ENCODE data around the gene NOTO.

DNA sequence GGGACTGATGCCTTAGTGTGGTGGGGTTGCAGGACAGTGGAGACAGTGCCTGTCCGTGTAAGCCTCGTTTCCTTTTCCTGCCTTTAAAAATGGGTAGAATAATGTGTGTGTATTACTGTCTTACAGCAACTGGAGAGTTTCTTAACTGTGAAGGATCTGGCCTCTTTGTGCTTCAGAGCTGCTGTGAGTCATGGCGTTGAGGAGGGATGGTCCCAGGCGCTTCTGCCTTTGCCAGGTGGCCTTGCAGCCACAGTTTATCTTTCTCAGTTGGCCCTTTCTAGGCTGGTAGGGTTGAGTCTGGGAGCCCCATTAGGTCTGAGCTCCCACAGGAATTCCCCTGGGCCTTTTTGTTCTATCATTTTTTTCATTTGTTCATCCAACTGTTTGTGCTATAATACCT, 21.4 kb downstream of the NOTO start:
- no peak for TF ChIP-seq CTCF (IDR thresholded peaks at IDR 0.05)
- TF ChIP-seq POLR2A (IDR thresholded peaks at IDR 0.05): no peak

Measured in adrenal gland (tissue), 5 donors.